Glutamatergic neuron (in vitro differentiated cells): Measurements from ENCODE around the gene SINHCAF. TPM values are rescaled to one million over a fixed set of nuclear protein-coding genes. Genes with fewer than 3 reads are reported as not detected.
A peak's percentile ranks its signal among the peaks of the same experiment; 100 is the strongest.

Experiments
- DNase-seq: peaks from one replicate; pipeline ENCODE4 v3.0.0; 2022
- H3K27ac Mint-ChIP-seq: one replicate; pipeline ENCODE4 v1.8.0; 2020; ENCODE audit warnings: mild to moderate bottlenecking, mixed read lengths, inconsistent platforms; ENCODE audit not compliant: unreplicated experiment
- H3K27me3 Mint-ChIP-seq: one replicate; pipeline ENCODE4 v1.8.0; 2020; ENCODE audit warnings: mild to moderate bottlenecking, moderate library complexity, mixed read lengths, inconsistent platforms; ENCODE audit not compliant: unreplicated experiment
- H3K36me3 Mint-ChIP-seq: one replicate; pipeline ENCODE4 v1.8.0; 2020; ENCODE audit warnings: mild to moderate bottlenecking, mixed read lengths, inconsistent platforms; ENCODE audit not compliant: unreplicated experiment
- H3K4me1 Mint-ChIP-seq: one replicate; pipeline ENCODE4 v1.8.0; 2020; ENCODE audit warnings: mild to moderate bottlenecking, low read depth, mixed read lengths, inconsistent platforms; ENCODE audit not compliant: unreplicated experiment
- H3K4me3 Mint-ChIP-seq: one replicate; pipeline ENCODE4 v1.8.0; 2020; ENCODE audit warnings: mild to moderate bottlenecking, mixed read lengths, inconsistent platforms; ENCODE audit not compliant: unreplicated experiment
- H3K9me3 Mint-ChIP-seq: one replicate; pipeline ENCODE4 v1.8.0; 2020; ENCODE audit warnings: mild to moderate bottlenecking, moderate library complexity, mixed read lengths, inconsistent platforms; ENCODE audit not compliant: unreplicated experiment
- total RNA-seq: library from RNA; stranded (reverse); fragmentation: NEBNext Ultra II Directional; extraction: Animal tissue kit (Norgen Biotek cat#: 25700); gene quantifications from one replicate; pipeline ENCODE4 v1.2.1, GENCODE V29; 2021; ENCODE audit not compliant: unreplicated experiment
- TF ChIP-seq, protein P1 (sequence below): fragments of 200-600 bp; sonication (generic); IDR thresholded peaks from one replicate; pipeline ENCODE4 v1.5.0; 2021; ENCODE audit not compliant: partially characterized antibody, unreplicated experiment

Gene SINHCAF
- total RNA-seq, 1 donor from 2014 or later: 149 TPM

GRCh38 chr12:31234053-31234840 lies 91.7 kb downstream of the SINHCAF start:
- Mint-ChIP-seq H3K9me3 (peaks cover 5% of the 10 kb centered on the region), H3K27me3 (peaks cover 4% of the 10 kb centered on the region), H3K27ac (peak overlapping the region; percentile 53), H3K36me3 (no peaks in the 10 kb centered on the region), H3K4me1 (peaks cover 19% of the 10 kb centered on the region), H3K4me3 (no peak overlapping the region)
- TF ChIP-seq, protein P1, sequence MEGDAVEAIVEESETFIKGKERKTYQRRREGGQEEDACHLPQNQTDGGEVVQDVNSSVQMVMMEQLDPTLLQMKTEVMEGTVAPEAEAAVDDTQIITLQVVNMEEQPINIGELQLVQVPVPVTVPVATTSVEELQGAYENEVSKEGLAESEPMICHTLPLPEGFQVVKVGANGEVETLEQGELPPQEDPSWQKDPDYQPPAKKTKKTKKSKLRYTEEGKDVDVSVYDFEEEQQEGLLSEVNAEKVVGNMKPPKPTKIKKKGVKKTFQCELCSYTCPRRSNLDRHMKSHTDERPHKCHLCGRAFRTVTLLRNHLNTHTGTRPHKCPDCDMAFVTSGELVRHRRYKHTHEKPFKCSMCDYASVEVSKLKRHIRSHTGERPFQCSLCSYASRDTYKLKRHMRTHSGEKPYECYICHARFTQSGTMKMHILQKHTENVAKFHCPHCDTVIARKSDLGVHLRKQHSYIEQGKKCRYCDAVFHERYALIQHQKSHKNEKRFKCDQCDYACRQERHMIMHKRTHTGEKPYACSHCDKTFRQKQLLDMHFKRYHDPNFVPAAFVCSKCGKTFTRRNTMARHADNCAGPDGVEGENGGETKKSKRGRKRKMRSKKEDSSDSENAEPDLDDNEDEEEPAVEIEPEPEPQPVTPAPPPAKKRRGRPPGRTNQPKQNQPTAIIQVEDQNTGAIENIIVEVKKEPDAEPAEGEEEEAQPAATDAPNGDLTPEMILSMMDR: no peak
- no peak for DNase-seq

- TF ChIP-seq, protein P1: no peak
- H3K9me3 Mint-ChIP-seq: peaks cover 5% of the 10 kb centered on the region
- H3K36me3 Mint-ChIP-seq: no peaks in the 10 kb centered on the region
- no peak overlapping the region for H3K4me3 Mint-ChIP-seq
- H3K27ac Mint-ChIP-seq: no peak overlapping the region
- H3K27me3 Mint-ChIP-seq: peaks cover 4% of the 10 kb centered on the region
- peaks cover 19% of the 10 kb centered on the region for H3K4me1 Mint-ChIP-seq
- no peak for DNase-seq
Observed at GRCh38 chr12:31233061-31233730, 92.8 kb downstream of the SINHCAF start.

DNA sequence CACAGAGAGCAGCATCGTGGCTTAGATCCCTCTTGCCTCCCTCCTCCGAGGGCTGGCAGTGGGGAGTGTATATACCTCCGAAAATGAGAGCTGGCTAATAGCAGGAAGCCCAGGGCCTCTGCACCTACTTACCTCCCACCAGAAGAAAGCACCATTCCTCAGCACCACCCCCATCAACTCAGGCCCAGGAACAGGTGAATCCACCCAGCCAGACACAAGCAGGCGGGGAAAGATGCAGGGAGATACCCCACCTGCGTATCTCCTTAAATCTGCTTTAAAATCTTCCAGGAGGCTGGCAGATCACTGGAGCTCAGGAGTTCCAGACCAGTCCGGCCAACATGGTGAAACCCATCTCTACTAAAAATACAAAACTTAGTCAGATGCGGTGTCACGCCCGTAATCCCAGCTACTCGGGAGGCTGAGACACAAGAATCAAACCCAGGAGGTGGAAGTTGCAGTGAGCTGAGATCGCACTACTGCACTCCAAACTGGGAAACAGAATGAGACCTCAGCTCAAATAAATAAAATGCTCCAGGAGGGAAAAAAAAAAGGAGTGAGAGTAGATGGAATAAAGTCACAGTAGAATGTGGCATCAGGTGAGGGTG lies 93.5 kb downstream of the SINHCAF start:
- no peak overlapping the region for H3K27ac Mint-ChIP-seq
- DNase-seq: no peak
- peaks cover 5% of the 10 kb centered on the region for H3K9me3 Mint-ChIP-seq
- peaks cover 19% of the 10 kb centered on the region for H3K4me1 Mint-ChIP-seq
- TF ChIP-seq, protein P1: no peak
- H3K36me3 Mint-ChIP-seq: no peaks in the 10 kb centered on the region
- H3K4me3 Mint-ChIP-seq: no peak overlapping the region
- peaks cover 4% of the 10 kb centered on the region for H3K27me3 Mint-ChIP-seq

GRCh38 chr12:31231611-31232360 lies 94.2 kb downstream of the SINHCAF start:
- Mint-ChIP-seq H3K27ac (no peak overlapping the region), H3K4me3 (no peak overlapping the region), H3K27me3 (peaks cover 4% of the 10 kb centered on the region), H3K4me1 (peaks cover 20% of the 10 kb centered on the region), H3K36me3 (no peaks in the 10 kb centered on the region), H3K9me3 (peaks cover 2% of the 10 kb centered on the region)
- TF ChIP-seq, protein P1: no peak
- no peak for DNase-seq
